OCI-LY3 (cell line): ENCODE measurements around the gene ADAM8.

Source experiments
- H2AFZ ChIP-seq: fragments of 200-600, 300-600 bp; shearing (Covaris generic); 2 replicates; pipeline ENCODE4 v1.6.0; 2014; ENCODE audit warnings: antibody characterized with exemption, low read depth, low read length
- H3K27ac ChIP-seq: fragments of 200-600, 300-600 bp; sonication (generic); 2 replicates; pipeline ENCODE4 v1.5.1; 2014; ENCODE audit warnings: mild to moderate bottlenecking, low read length, moderate library complexity, mixed read lengths
- H3K27me3 ChIP-seq: fragments of 200-600, 300-600 bp; sonication (generic); 2 replicates; pipeline ENCODE4 v1.6.1; 2014; ENCODE audit warnings: low read depth, low read length, mixed read lengths
- H3K36me3 ChIP-seq: fragments of 200-600, 300-600 bp; sonication (generic); replicated peaks from 2 replicates; pipeline ENCODE3; 2014; ENCODE audit warnings: low read depth, low read length, mixed read lengths
- H3K4me1 ChIP-seq: fragments of 300-600, 200-600 bp; sonication (generic); 2 replicates; pipeline ENCODE4 v1.6.1; 2014; ENCODE audit warnings: low read length, mixed read lengths
- H3K4me2 ChIP-seq: fragments of 200-600, 300-600 bp; sonication (generic); 2 replicates; pipeline ENCODE4 v1.6.1; 2014; ENCODE audit warnings: low read length, mixed read lengths
- H3K4me3 ChIP-seq: fragments of 300-600, 200-600 bp; sonication (generic); 2 replicates; pipeline ENCODE4 v1.5.1; 2014; ENCODE audit warnings: antibody characterized with exemption, mild to moderate bottlenecking, low read length, moderate library complexity
- H3K79me2 ChIP-seq: fragments of 300-600, 200-600 bp; shearing (Covaris generic); 2 replicates; pipeline ENCODE4 v1.6.1; 2014; ENCODE audit warnings: mild to moderate bottlenecking, low read length, mixed read lengths
- H3K9ac ChIP-seq: fragments of 300-600, 200-600 bp; shearing (Covaris generic); 2 replicates; pipeline ENCODE4 v1.6.0; 2014; ENCODE audit warnings: mild to moderate bottlenecking, low read length, moderate library complexity
- H3K9me3 ChIP-seq: fragments of 200-600, 300-600 bp; shearing (Covaris generic); 2 replicates; pipeline ENCODE4 v1.6.1; 2014; ENCODE audit warnings: low read length, mixed read lengths; ENCODE audit not compliant: insufficient read depth
- H4K20me1 ChIP-seq: fragments of 200-600, 300-600 bp; sonication (generic); 2 replicates; pipeline ENCODE4 v1.6.1; 2016; ENCODE audit warnings: low read length, mixed read lengths; ENCODE audit not compliant: insufficient read depth
- EZH2phosphoT487 ChIP-seq: fragments of 200-600 bp; shearing (Covaris generic); IDR thresholded peaks from 2 replicates; pipeline ENCODE4 v1.6.1; 2018; ENCODE audit warnings: antibody characterized with exemption, mixed run types, low read depth
- TF ChIP-seq, protein P1 (sequence below): fragments of 200-600, 300-600 bp; sonication (generic); IDR thresholded peaks from 2 replicates; pipeline ENCODE4 v1.5.1; 2014; ENCODE audit warnings: antibody characterized with exemption, low read length, low read depth

Gene ADAM8

DNA sequence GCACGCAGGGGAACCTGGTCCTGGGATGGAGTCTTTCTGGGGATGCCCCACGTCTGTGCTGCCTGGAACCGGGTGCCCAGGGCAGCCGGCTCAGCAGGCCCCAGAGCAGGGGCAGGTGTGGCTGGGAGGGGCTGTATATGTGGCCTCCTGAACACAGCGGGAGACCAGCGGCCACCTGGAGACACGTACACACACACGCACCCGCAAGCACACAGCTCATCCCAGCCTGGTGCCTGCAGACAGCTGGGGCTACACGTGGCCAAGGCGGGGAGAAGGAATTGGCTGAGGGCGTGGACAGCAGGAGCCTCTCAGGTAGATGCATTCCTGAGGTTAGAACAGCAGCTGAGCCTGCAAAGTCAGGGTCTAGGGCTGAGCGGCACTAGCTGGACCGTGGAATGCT lies 14.0 kb downstream of the ADAM8 start:
- H2AFZ ChIP-seq: no peak overlapping the region
- TF ChIP-seq, protein P1, sequence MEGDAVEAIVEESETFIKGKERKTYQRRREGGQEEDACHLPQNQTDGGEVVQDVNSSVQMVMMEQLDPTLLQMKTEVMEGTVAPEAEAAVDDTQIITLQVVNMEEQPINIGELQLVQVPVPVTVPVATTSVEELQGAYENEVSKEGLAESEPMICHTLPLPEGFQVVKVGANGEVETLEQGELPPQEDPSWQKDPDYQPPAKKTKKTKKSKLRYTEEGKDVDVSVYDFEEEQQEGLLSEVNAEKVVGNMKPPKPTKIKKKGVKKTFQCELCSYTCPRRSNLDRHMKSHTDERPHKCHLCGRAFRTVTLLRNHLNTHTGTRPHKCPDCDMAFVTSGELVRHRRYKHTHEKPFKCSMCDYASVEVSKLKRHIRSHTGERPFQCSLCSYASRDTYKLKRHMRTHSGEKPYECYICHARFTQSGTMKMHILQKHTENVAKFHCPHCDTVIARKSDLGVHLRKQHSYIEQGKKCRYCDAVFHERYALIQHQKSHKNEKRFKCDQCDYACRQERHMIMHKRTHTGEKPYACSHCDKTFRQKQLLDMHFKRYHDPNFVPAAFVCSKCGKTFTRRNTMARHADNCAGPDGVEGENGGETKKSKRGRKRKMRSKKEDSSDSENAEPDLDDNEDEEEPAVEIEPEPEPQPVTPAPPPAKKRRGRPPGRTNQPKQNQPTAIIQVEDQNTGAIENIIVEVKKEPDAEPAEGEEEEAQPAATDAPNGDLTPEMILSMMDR: no peak
- no peak overlapping the region for H3K9ac ChIP-seq
- no peak overlapping the region for H3K27ac ChIP-seq
- H3K9me3 ChIP-seq: no peaks in the 10 kb centered on the region
- H3K79me2 ChIP-seq: no peaks in the 10 kb centered on the region
- H3K4me1 ChIP-seq: peaks cover 27% of the 10 kb centered on the region
- H4K20me1 ChIP-seq: peaks cover 6% of the 10 kb centered on the region
- H3K4me3 ChIP-seq: no peak overlapping the region
- no peak overlapping the region for H3K4me2 ChIP-seq
- H3K36me3 ChIP-seq: no peaks in the 10 kb centered on the region
- H3K27me3 ChIP-seq: no peaks in the 10 kb centered on the region

DNA sequence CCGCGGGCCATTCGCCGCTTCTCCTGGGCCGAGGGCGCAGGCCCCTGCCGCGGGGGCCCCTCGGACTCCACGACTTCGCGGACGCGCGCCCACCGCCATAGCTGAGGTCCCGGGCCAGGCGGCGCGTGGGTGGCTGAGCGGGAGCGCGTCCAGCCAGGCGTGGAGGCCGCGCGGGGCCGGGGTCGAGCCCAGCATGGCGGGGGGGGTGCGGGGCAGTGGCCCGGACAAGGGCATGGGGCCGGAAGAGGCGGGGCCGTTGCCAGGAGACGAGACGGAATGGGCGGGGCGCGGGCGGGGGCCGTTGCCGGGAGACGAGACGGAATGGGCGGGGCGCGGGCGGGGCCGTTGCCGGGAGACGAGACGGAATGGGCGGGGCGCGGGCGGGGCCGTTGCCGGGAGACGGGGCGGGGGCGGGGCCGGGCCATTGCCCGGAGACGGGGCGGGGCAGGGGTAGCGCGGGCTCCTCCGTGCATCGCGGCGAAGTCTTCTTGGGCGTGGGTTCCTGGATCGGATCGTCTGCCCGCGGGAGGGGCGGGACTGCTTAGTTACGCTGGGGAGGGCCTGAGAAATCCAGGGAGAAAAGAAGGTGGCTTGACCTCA lies 14.8 kb downstream of the ADAM8 start:
- no peak for TF ChIP-seq EZH2phosphoT487
- TF ChIP-seq, protein P1: no peak
- peaks cover 35% of the 10 kb centered on the region for H3K4me1 ChIP-seq
- H3K9me3 ChIP-seq: no peaks in the 10 kb centered on the region
- H3K36me3 ChIP-seq: no peaks in the 10 kb centered on the region
- H3K79me2 ChIP-seq: no peaks in the 10 kb centered on the region
- no peaks in the 10 kb centered on the region for H3K27me3 ChIP-seq
- peak overlapping the region; percentile 90 for H3K4me3 ChIP-seq
- peak overlapping the region; percentile 67 for H3K27ac ChIP-seq
- H2AFZ ChIP-seq: 0 out of 2 replicates have a peak overlapping the region, but pooled peaks have one; percentile 51
- H4K20me1 ChIP-seq: peaks cover 6% of the 10 kb centered on the region
- H3K9ac ChIP-seq: peak overlapping the region; percentile 88
- peak overlapping the region; percentile 96 for H3K4me2 ChIP-seq

DNA sequence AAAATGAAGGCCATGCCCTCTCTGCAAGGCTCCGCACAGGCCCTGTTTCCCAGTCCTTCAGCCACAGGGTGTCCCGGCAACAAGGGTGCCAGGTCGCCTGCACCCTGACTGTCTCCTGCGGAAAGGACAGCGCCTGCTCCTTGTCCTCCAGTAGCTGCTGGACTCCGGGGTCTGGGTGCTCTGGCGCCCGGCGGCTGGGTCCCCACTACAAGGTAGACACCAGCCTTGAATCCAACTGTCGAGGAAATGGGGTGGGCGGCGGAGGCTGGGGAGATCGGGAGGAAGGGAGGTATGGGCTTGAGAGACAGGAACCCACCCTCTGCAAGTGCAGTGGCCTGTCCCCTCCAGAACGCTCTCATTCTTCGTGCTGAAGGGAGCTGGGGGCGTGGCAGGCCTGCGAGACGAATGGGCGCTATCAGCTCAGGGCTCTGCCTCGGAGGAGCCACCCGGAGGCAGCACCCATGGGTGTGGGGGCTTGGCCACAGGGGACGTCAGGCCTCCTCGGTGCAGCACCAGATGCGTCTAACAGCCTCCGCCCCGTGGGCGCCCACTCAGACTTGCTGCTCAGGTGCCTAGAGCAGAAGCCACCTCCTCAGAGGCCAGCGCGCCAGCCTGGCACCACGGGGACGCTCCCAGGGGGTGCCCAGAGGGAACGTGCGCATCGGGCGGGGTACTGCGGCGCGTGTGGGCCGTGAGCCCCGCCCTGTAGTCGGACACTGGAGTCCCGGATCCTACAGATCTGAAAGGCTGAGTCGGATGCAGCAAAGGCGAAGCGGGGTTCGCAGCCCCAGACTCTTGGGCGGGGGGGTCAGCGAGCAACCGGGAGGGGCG lies 15.6 kb downstream of the ADAM8 start:
- Histone ChIP-seq H4K20me1 (peaks cover 6% of the 10 kb centered on the region), H3K9me3 (no peaks in the 10 kb centered on the region), H3K4me2 (peak overlapping the region; percentile 96), H3K27ac (peak overlapping the region; percentile 67), H2AFZ (0 out of 2 replicates have a peak overlapping the region, but pooled peaks have one; percentile 51), H3K4me3 (peak overlapping the region; percentile 90), H3K4me1 (peaks cover 35% of the 10 kb centered on the region), H3K27me3 (no peaks in the 10 kb centered on the region), H3K79me2 (no peaks in the 10 kb centered on the region), H3K36me3 (no peaks in the 10 kb centered on the region), H3K9ac (peak overlapping the region; percentile 88)
- TF ChIP-seq EZH2phosphoT487: no peak
- TF ChIP-seq, protein P1: no peak

DNA sequence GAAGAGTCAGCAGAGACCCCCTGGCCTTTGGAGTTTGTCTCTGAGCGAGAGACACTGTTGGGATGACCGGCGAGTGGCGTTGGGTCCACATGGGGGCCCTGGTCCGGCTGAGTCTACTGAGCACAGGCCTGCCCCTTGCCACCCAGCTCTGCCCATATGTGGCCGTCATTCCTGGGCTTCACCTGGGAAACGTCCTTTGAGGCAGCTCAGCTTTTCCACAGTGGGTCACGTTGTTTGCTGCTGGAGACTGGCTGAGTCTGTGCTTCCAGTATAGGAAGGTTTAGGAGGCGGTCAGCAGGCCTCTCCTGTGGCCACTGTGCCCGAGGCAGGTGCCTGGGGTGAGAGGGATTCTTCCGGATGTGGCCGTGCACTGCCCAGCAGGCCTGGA lies 17.1 kb downstream of the ADAM8 start:
- H3K9ac ChIP-seq: no peak overlapping the region
- peaks cover 35% of the 10 kb centered on the region for H3K4me1 ChIP-seq
- H2AFZ ChIP-seq: 0 out of 2 replicates have a peak overlapping the region, but pooled peaks have one; percentile 43
- no peaks in the 10 kb centered on the region for H3K79me2 ChIP-seq
- H3K27ac ChIP-seq: no peak overlapping the region
- H3K4me2 ChIP-seq: no peak overlapping the region
- peaks cover 6% of the 10 kb centered on the region for H4K20me1 ChIP-seq
- no peaks in the 10 kb centered on the region for H3K9me3 ChIP-seq
- TF ChIP-seq, protein P1: no peak
- TF ChIP-seq EZH2phosphoT487: no peak
- H3K4me3 ChIP-seq: no peak overlapping the region
- H3K27me3 ChIP-seq: no peaks in the 10 kb centered on the region
- no peaks in the 10 kb centered on the region for H3K36me3 ChIP-seq
